HepG2 (cell line): ENCODE results near the gene HELZ2. TPM values are rescaled to one million over a fixed set of nuclear protein-coding genes. Genes with fewer than 3 reads are reported as not detected.
A peak's percentile ranks its signal among the peaks of the same experiment; 100 is the strongest.

Source experiments
- ARNT2 ChIP-seq: sonication (generic); formaldehyde crosslinking; IDR thresholded peaks from 2 replicates; pipeline ENCODE4 v1.8.0; 2022; ENCODE audit warnings: mild to moderate bottlenecking, low read depth, missing genetic modification reagents, moderate library complexity
- ASH2L ChIP-seq: fragments of 300-600, 200-600 bp; sonication (generic); IDR thresholded peaks from 2 replicates; pipeline ENCODE4 v1.7.0; 2017; ENCODE audit warnings: low read depth, mild to moderate bottlenecking, moderate library complexity, mixed read lengths, low read length; ENCODE audit not compliant: insufficient read length
- BCL3 ChIP-seq: sonication (generic); formaldehyde crosslinking; IDR thresholded peaks from 2 replicates; pipeline ENCODE4 v1.5.1; 2020; ENCODE audit warnings: mild to moderate bottlenecking, missing genetic modification reagents, moderate library complexity
- BRD4 ChIP-seq: sonication (generic); formaldehyde crosslinking; IDR thresholded peaks from 2 replicates; pipeline ENCODE4 v1.4.0; 2020; ENCODE audit warnings: missing genetic modification reagents
- CEBPG ChIP-seq: IDR thresholded peaks from 2 replicates; pipeline ENCODE4 v1.6.1; 2016
- FOXA1 ChIP-seq, 2 experiments: fragments of 450-650 bp in 1 of 2; sonication (generic) in 1 of 2; formaldehyde crosslinking in 1 of 2; IDR thresholded peaks; 2 replicates each; pipeline versions ENCODE4 v1.4.0 to v1.6.1; 2016 to 2020; ENCODE audit warnings: missing genetic modification reagents in 1 of 2
- HDAC1 ChIP-seq: sonication (generic); formaldehyde crosslinking; IDR thresholded peaks from 2 replicates; pipeline ENCODE4 v1.5.1; 2020; ENCODE audit warnings: mild to moderate bottlenecking, missing genetic modification reagents
- HES4 ChIP-seq: sonication (generic); formaldehyde crosslinking; IDR thresholded peaks from 2 replicates; pipeline ENCODE4 v1.9.0; 2021; ENCODE audit warnings: mild to moderate bottlenecking, missing genetic modification reagents, borderline replicate concordance
- HNRNPH1 ChIP-seq: fragments of 200-400 bp; formaldehyde crosslinking; optimal IDR thresholded peaks from 2 replicates; pipeline ENCODE3; 2017; ENCODE audit warnings: mild to moderate bottlenecking, low read depth, low read length
- HOXA3 ChIP-seq: sonication (generic); formaldehyde crosslinking; IDR thresholded peaks from 2 replicates; pipeline ENCODE4 v1.5.0; 2020; ENCODE audit warnings: missing genetic modification reagents
- KLF15 ChIP-seq: sonication (generic); formaldehyde crosslinking; IDR thresholded peaks from 2 replicates; pipeline ENCODE4 v1.8.1; 2023; ENCODE audit warnings: borderline replicate concordance, mild to moderate bottlenecking, inconsistent platforms, missing genetic modification reagents, mixed read lengths
- MYNN ChIP-seq: sonication (generic); formaldehyde crosslinking; IDR thresholded peaks from 2 replicates; pipeline ENCODE4 v1.4.0; 2020; ENCODE audit warnings: mild to moderate bottlenecking, low read depth, missing genetic modification reagents
- NONO ChIP-seq, 2 experiments: fragments of 450-650 bp in 1 of 2; sonication (generic) in 1 of 2; formaldehyde crosslinking in 1 of 2; IDR thresholded peaks in 1 of 2; conservative IDR thresholded peaks in 1 of 2; 2 replicates each; pipeline versions ENCODE4 v1.6.1 to v1.8.0; 2017 to 2022; ENCODE audit warnings: mild to moderate bottlenecking in 1 of 2, missing genetic modification reagents in 1 of 2, moderate library complexity in 1 of 2
- PBX2 ChIP-seq: IDR thresholded peaks from 2 replicates; pipeline ENCODE4 v1.6.1; 2016; ENCODE audit warnings: control low read depth
- SMAD1 ChIP-seq: sonication (generic); formaldehyde crosslinking; IDR thresholded peaks from 2 replicates; pipeline ENCODE4 v1.4.0; 2020; ENCODE audit warnings: missing genetic modification reagents, low read depth, mild to moderate bottlenecking, borderline replicate concordance
- SOX5 ChIP-seq: IDR thresholded peaks from 2 replicates; pipeline ENCODE4 v1.6.1; 2016; ENCODE audit warnings: borderline replicate concordance
- TAF15 ChIP-seq: fragments of 200-400 bp; formaldehyde crosslinking; IDR thresholded peaks from one replicate; pipeline ENCODE4 v1.6.1; 2018; ENCODE audit warnings: mild to moderate bottlenecking, low read depth, low read length; ENCODE audit not compliant: poor library complexity, severe bottlenecking
- ZBTB3 ChIP-seq: sonication (generic); formaldehyde crosslinking; IDR thresholded peaks from 2 replicates; pipeline ENCODE4 v1.4.0; 2020; ENCODE audit warnings: low read depth, mild to moderate bottlenecking, moderate library complexity, missing genetic modification reagents, borderline replicate concordance
- ZNF34 ChIP-seq: sonication (generic); formaldehyde crosslinking; IDR thresholded peaks from 2 replicates; pipeline ENCODE4 v1.4.0; 2020; ENCODE audit warnings: mild to moderate bottlenecking, missing genetic modification reagents, borderline replicate concordance
- ZNF550 ChIP-seq: sonication (generic); formaldehyde crosslinking; IDR thresholded peaks from 2 replicates; pipeline ENCODE4 v1.4.0; 2020; ENCODE audit warnings: mild to moderate bottlenecking, missing genetic modification reagents, borderline replicate concordance
- ZNF670 ChIP-seq: sonication (generic); formaldehyde crosslinking; IDR thresholded peaks from 2 replicates; pipeline ENCODE4 v1.8.0; 2022; ENCODE audit warnings: mild to moderate bottlenecking, missing genetic modification reagents, borderline replicate concordance
- ZNF674 ChIP-seq: sonication (generic); formaldehyde crosslinking; IDR thresholded peaks from 2 replicates; pipeline ENCODE4 v1.5.0; 2020; ENCODE audit warnings: low read depth, mild to moderate bottlenecking, missing genetic modification reagents
- ZNF724P ChIP-seq: sonication (generic); formaldehyde crosslinking; IDR thresholded peaks from 2 replicates; pipeline ENCODE4 v1.8.0; 2022; ENCODE audit warnings: missing genetic modification reagents, borderline replicate concordance
- ZNF777 ChIP-seq: sonication (generic); formaldehyde crosslinking; IDR thresholded peaks from 2 replicates; pipeline ENCODE4 v1.4.0; 2020; ENCODE audit warnings: missing genetic modification reagents
- polyA plus RNA-seq, 8 experiments: library from polyadenylated mRNA; depleted of rRNA in 3 of 8; stranded (reverse) in 7 of 8; unstranded in 1 of 8; fragments of >200 nt; fragmentation: Illumina TruSeq in 4 of 8; extraction: Trizol in 4 of 8; gene quantifications; 2 replicates each; pipeline versions ENCODE4 v1.2.1 to v1.2.3, GENCODE V29; 2011 to 2016; ENCODE audit warnings: low read depth in 4 of 8, missing spikeins in 1 of 8, mixed read lengths in 1 of 8; ENCODE audit not compliant: insufficient read depth in 1 of 8
- total RNA-seq, 5 experiments: library from RNA; depleted of rRNA; stranded (reverse); fragments of >200 nt; fragmentation: Illumina TruSeq; extraction: Trizol; gene quantifications; 2 replicates each; pipeline ENCODE4 v1.2.3, GENCODE V29; 2016; ENCODE audit warnings: low read depth in 1 of 5
- TF ChIP-seq, protein P1 (sequence below): sonication (generic); formaldehyde crosslinking; IDR thresholded peaks from 2 replicates; pipeline ENCODE4 v1.8.0; 2022; ENCODE audit warnings: missing genetic modification reagents, mild to moderate bottlenecking, inconsistent platforms, borderline replicate concordance
- TF ChIP-seq, protein P2 (sequence below): sonication (generic); formaldehyde crosslinking; IDR thresholded peaks from 2 replicates; pipeline ENCODE4 v1.5.0; 2020; ENCODE audit warnings: mild to moderate bottlenecking, low read depth, missing genetic modification reagents, borderline replicate concordance

The HELZ2 gene
- total and polyA plus RNA-seq, 2 of the 13 experiments (the other 11 are each of a cell fraction or from before 2014, with no cell fraction given), result 9.6 to 10.1 TPM

DNA sequence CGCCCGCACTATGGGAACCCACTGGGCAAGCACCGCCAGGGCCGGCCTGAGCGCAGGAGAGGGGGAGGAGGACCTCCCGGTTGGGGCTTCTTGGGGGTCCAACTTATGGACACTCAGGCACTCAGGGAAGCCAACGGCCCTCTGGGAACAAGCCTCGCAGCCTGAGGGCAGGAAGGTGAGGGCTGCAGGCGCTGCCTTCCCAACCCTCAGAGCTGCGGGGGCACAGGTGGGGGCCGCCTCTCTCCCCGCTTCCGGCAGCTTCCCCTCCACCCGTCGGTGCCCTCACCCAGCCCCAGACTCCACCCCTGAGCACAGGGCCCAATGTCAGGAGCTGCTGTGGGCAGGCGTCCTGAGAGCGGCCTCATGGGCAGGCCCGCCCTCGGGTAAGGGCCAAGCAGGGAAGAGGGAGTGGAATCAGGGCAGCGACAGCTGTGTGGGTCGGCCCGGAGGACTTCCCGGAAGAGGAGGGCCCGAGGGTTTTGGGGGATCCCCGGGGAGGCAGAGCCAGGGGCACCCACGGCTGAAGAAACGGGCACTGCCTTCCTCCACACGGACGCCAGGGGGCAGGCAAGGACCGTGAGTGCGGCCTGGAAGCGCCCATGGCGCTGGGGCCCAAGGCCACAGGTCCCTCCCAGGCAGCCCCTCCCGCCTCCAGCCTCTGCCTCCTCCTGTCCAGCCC, 36.4 kb downstream of the HELZ2 start (continued):
- peak; percentile 24 for TF ChIP-seq PBX2 (CRISPR knock-in tag)
- no peak for TF ChIP-seq HNRNPH1
- TF ChIP-seq, protein P1, sequence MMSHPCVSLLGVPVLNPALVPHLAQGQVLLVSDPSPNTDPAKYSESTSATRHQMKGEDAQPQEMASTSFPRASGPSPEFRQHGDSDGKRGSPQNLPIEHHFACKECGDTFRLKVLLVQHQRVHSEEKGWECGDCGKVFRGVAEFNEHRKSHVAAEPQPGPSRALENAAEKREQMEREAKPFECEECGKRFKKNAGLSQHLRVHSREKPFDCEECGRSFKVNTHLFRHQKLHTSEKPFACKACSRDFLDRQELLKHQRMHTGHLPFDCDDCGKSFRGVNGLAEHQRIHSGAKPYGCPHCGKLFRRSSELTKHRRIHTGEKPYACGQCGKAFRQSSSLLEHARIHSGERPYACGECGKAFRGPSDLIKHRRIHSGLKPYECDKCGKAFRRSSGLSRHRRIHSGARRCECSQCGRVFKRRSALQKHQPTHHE (CRISPR knock-in tag), result peak; percentile 94
- TF ChIP-seq KLF15 (CRISPR knock-in tag), result no peak
- TF ChIP-seq CEBPG (CRISPR knock-in tag), result peak; percentile 45; the same call in 1 of the 2 replicates
- TF ChIP-seq HDAC1 (CRISPR knock-in tag), result peak; percentile 96
- no peak for TF ChIP-seq ZNF674 (CRISPR knock-in tag)
- TF ChIP-seq ZNF550, result peak; percentile 85; the same call in 1 of the 2 replicates
- TF ChIP-seq ZNF724P, result peak; percentile 89; the same call in 1 of the 2 replicates
- no peak for TF ChIP-seq HES4
- TF ChIP-seq ASH2L, result no peak
- no peak for TF ChIP-seq FOXA1 (IDR thresholded peaks at IDR 0.05)
- TF ChIP-seq FOXA1 (CRISPR knock-in tag; IDR thresholded peaks at IDR 0.05), result no peak
- TF ChIP-seq, protein P2, sequence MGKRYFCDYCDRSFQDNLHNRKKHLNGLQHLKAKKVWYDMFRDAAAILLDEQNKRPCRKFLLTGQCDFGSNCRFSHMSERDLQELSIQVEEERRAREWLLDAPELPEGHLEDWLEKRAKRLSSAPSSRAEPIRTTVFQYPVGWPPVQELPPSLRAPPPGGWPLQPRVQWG, result no peak
- TF ChIP-seq ZNF34 (CRISPR knock-in tag), result peak; percentile 95
- TF ChIP-seq ZNF670 (CRISPR knock-in tag), result peak; percentile 93
- TF ChIP-seq BCL3 (CRISPR knock-in tag), result peak; percentile 97
- TF ChIP-seq SOX5 (CRISPR knock-in tag), result peak; percentile 79
- TF ChIP-seq HOXA3, result peak; percentile 90
- peak; percentile 93 for TF ChIP-seq ZNF777 (CRISPR knock-in tag)
- 0 out of 2 replicates have a peak, but pooled peaks have one; percentile 65 for TF ChIP-seq MYNN
- TF ChIP-seq ZBTB3 (CRISPR knock-in tag), result no peak; the same call in 1 of the 2 replicates
- peak; percentile 91 for TF ChIP-seq ARNT2 (CRISPR knock-in tag)
- no peak for TF ChIP-seq NONO (IDR thresholded peaks at IDR 0.05)
- peak; percentile 81; the same call in 1 of the 2 replicates for TF ChIP-seq NONO (CRISPR knock-in tag; conservative IDR thresholded peaks at IDR 0.05)
- peak; percentile 91; the same call in 1 of the 2 replicates for TF ChIP-seq SMAD1 (CRISPR knock-in tag)
- TF ChIP-seq BRD4, result peak; percentile 76; the same call in 1 of the 2 replicates
- TF ChIP-seq TAF15, result peak; percentile 88
